H9 (cell line): ENCODE measurements around the gene ZNF567. TPM values are rescaled to one million over a fixed set of nuclear protein-coding genes. Genes with fewer than 3 reads are reported as not detected.
"Not testable (repeated sequence)": the region's sequence is repeated elsewhere in the genome, so short reads cannot be mapped to it uniquely, and the experiment has no call there.

Experiments
- DNase-seq: peaks from one replicate; pipeline ENCODE4 v3.0.0-alpha.2; 2017
- H2AFZ ChIP-seq: one replicate; pipeline ENCODE4 v1.6.1; 2013; ENCODE audit warnings: mild to moderate bottlenecking, low read length, control low read depth, moderate library complexity
- H2AK5ac ChIP-seq: 2 replicates; pipeline ENCODE4 v1.6.1; 2013; ENCODE audit warnings: low read length, control low read depth, mixed read lengths; ENCODE audit not compliant: insufficient read length
- H2BK120ac ChIP-seq: one replicate; pipeline ENCODE4 v1.6.1; 2013; ENCODE audit warnings: low read depth, mild to moderate bottlenecking, low read length, control low read depth, inconsistent platforms; ENCODE audit not compliant: poor library complexity, severe bottlenecking
- H2BK12ac ChIP-seq: 2 replicates; pipeline ENCODE4 v1.6.1; 2013; ENCODE audit warnings: low read length, control low read depth, mixed read lengths, low read depth; ENCODE audit not compliant: insufficient read length
- H2BK15ac ChIP-seq: 2 replicates; pipeline ENCODE4 v1.6.1; 2013; ENCODE audit warnings: low read depth, low read length, control low read depth
- H2BK20ac ChIP-seq: one replicate; pipeline ENCODE4 v1.6.1; 2013; ENCODE audit warnings: low read depth, mild to moderate bottlenecking, low read length, control low read depth, inconsistent platforms; ENCODE audit not compliant: poor library complexity, severe bottlenecking
- H2BK5ac ChIP-seq: 2 replicates; pipeline ENCODE4 v1.6.1; 2013; ENCODE audit warnings: low read length, control low read depth, mixed read lengths; ENCODE audit not compliant: insufficient read length
- H3K14ac ChIP-seq: 2 replicates; pipeline ENCODE4 v1.6.1; 2013; ENCODE audit warnings: low read length, control low read depth; ENCODE audit not compliant: insufficient read depth
- H3K18ac ChIP-seq: 2 replicates; pipeline ENCODE4 v1.6.1; 2013; ENCODE audit warnings: low read depth, mild to moderate bottlenecking, mixed read lengths, low read length, control low read depth; ENCODE audit not compliant: insufficient read length
- H3K23ac ChIP-seq: 2 replicates; pipeline ENCODE4 v1.6.1; 2013; ENCODE audit warnings: low read length, control low read depth, mixed read lengths, low read depth; ENCODE audit not compliant: insufficient read length
- H3K23me2 ChIP-seq: 2 replicates; pipeline ENCODE4 v1.6.1; 2013; ENCODE audit warnings: low read depth, mild to moderate bottlenecking, mixed read lengths, low read length, control low read depth; ENCODE audit not compliant: insufficient read length, poor library complexity, severe bottlenecking
- H3K27ac ChIP-seq: 2 replicates; pipeline ENCODE4 v1.5.1; 2013; ENCODE audit warnings: low read length, control low read depth, mixed read lengths, low read depth; ENCODE audit not compliant: insufficient read length
- H3K27me3 ChIP-seq: 2 replicates; pipeline ENCODE4 v1.6.1; 2013; ENCODE audit warnings: low read length, control low read depth, inconsistent platforms; ENCODE audit not compliant: insufficient read depth
- H3K4ac ChIP-seq: 2 replicates; pipeline ENCODE4 v1.6.1; 2013; ENCODE audit warnings: low read depth, mild to moderate bottlenecking, control low read depth, inconsistent platforms, low read length, moderate library complexity
- H3K4me1 ChIP-seq: 2 replicates; pipeline ENCODE4 v1.6.1; 2013; ENCODE audit warnings: low read length, control low read depth, inconsistent platforms; ENCODE audit not compliant: insufficient read depth
- H3K4me2 ChIP-seq: 2 replicates; pipeline ENCODE4 v1.6.1; 2013; ENCODE audit warnings: low read length, control low read depth, mixed read lengths; ENCODE audit not compliant: insufficient read length, insufficient read depth
- H3K56ac ChIP-seq: 2 replicates; pipeline ENCODE4 v1.6.1; 2013; ENCODE audit warnings: low read depth, mild to moderate bottlenecking, mixed read lengths, low read length, control low read depth; ENCODE audit not compliant: insufficient read length
- H3K79me1 ChIP-seq: 2 replicates; pipeline ENCODE4 v1.6.1; 2013; ENCODE audit warnings: low read depth, mild to moderate bottlenecking, moderate library complexity, low read length, control low read depth, inconsistent platforms; ENCODE audit not compliant: insufficient read depth, poor library complexity, severe bottlenecking
- H3K79me2 ChIP-seq: 2 replicates; pipeline ENCODE4 v1.6.1; 2013; ENCODE audit warnings: low read length, control low read depth, inconsistent platforms; ENCODE audit not compliant: insufficient read depth
- H3K9ac ChIP-seq: 2 replicates; pipeline ENCODE4 v1.6.1; 2013; ENCODE audit warnings: low read length, control low read depth, mixed read lengths; ENCODE audit not compliant: insufficient read length; ENCODE audit errors: extremely low read depth
- H3K9me3 ChIP-seq: one replicate; pipeline ENCODE4 v1.6.1; 2013; ENCODE audit warnings: low read depth, low read length, inconsistent platforms; ENCODE audit not compliant: control insufficient read depth
- H3T11ph ChIP-seq: one replicate; pipeline ENCODE4 v1.6.1; 2013; ENCODE audit warnings: mild to moderate bottlenecking, low read length, control low read depth, inconsistent platforms
- H4K20me1 ChIP-seq: one replicate; pipeline ENCODE4 v1.6.1; 2013; ENCODE audit not compliant: control insufficient read depth, insufficient read length, insufficient read depth
- H4K5ac ChIP-seq: 2 replicates; pipeline ENCODE4 v1.6.1; 2013; ENCODE audit warnings: low read depth, mild to moderate bottlenecking, mixed read lengths, low read length, control low read depth; ENCODE audit not compliant: insufficient read length
- H4K8ac ChIP-seq: replicated peaks from 2 replicates; pipeline ENCODE4 v1.6.1; 2013; ENCODE audit warnings: low read length, control low read depth, mixed read lengths, low read depth; ENCODE audit not compliant: insufficient read length
- H4K91ac ChIP-seq: 2 replicates; pipeline ENCODE4 v1.6.1; 2013; ENCODE audit warnings: low read depth, mild to moderate bottlenecking, moderate library complexity, mixed read lengths, low read length, control low read depth; ENCODE audit not compliant: insufficient read length
- H3K27ac Mint-ChIP-seq, 3 experiments: 2 replicates in 2 of 3; 3 replicates in 1 of 3; pipeline ENCODE4 v1.8.0; 2020 to 2021; ENCODE audit warnings: mixed read lengths in 3 of 3, mild to moderate bottlenecking in 1 of 3, moderate library complexity in 1 of 3
- H3K27me3 Mint-ChIP-seq: 2 replicates; pipeline ENCODE4 v1.8.0; 2021; ENCODE audit warnings: low read depth, mild to moderate bottlenecking, moderate library complexity, mixed read lengths
- H3K36me3 Mint-ChIP-seq, 3 experiments: 2 replicates in 2 of 3; 3 replicates in 1 of 3; pipeline ENCODE4 v1.8.0; 2020 to 2021; ENCODE audit warnings: low read depth in 3 of 3, mixed read lengths in 3 of 3; ENCODE audit not compliant: insufficient read depth in 1 of 3
- H3K4me1 Mint-ChIP-seq, 2 experiments: 2 replicates each; pipeline ENCODE4 v1.8.0; 2020; ENCODE audit warnings: mixed read lengths in 2 of 2
- H3K4me3 Mint-ChIP-seq, 2 experiments: 2 replicates in 1 of 2; 3 replicates in 1 of 2; pipeline ENCODE4 v1.8.0; 2020 to 2021; ENCODE audit warnings: mild to moderate bottlenecking in 2 of 2, mixed read lengths in 2 of 2, moderate library complexity in 1 of 2
- H3K9me3 Mint-ChIP-seq, 2 experiments: 2 replicates in 1 of 2; 3 replicates in 1 of 2; pipeline ENCODE4 v1.8.0; 2020; ENCODE audit warnings: mild to moderate bottlenecking in 2 of 2, mixed read lengths in 2 of 2, moderate library complexity in 1 of 2
- CTCF ChIP-seq: fragments of 200-600 bp; sonication (generic); conservative IDR thresholded peaks from 3 replicates; pipeline ENCODE4 v1.8.0; 2021; ENCODE audit warnings: antibody characterized with exemption, mild to moderate bottlenecking
- WGBS: extraction: QIAGEN DNeasy Blood & Tissue Kit; methylation state at CpG from one replicate; pipeline ENCODE4 v1.1.7; 2013; ENCODE audit warnings: missing lambda C conversion rate, low lambda C conversion rate, mixed read lengths; ENCODE audit not compliant: insufficient read length; ENCODE audit errors: extremely low coverage; 5-methylcytosine and 5-hydroxymethylcytosine counted together
- total RNA-seq: library from RNA; stranded (reverse); gene quantifications from 2 replicates; pipeline ENCODE4 v1.2.1, GENCODE V29; 2021

Gene ZNF567
- total RNA-seq, 1 experiment from 2014 or later, result 16.1 TPM

- no peaks in the 10 kb centered on the region for H3K79me2 ChIP-seq
- H3K23me2 ChIP-seq, result no peaks in the 10 kb centered on the region
- H3K9ac ChIP-seq, result no peak overlapping the region
- H4K5ac ChIP-seq, result no peak overlapping the region
- peaks cover 86% of the 10 kb centered on the region for H3K9me3 ChIP-seq
- H3K27ac ChIP-seq, result no peak overlapping the region
- H3K23ac ChIP-seq, result no peak overlapping the region
- H2AFZ ChIP-seq, result no peak overlapping the region
- no peak overlapping the region for H2BK120ac ChIP-seq
- no peak overlapping the region for H3K56ac ChIP-seq
- WGBS, result no CpG with 5 or more reads among the region's 10 CpGs
- no peak overlapping the region for H2BK20ac ChIP-seq
- Mint-ChIP-seq H3K27me3 (peaks cover 6% of the 10 kb centered on the region), H3K36me3 (peaks cover 75 to 80% (median 78%) of the 10 kb centered on the region in 3 experiments), H3K9me3 (peaks cover 84 to 92% of the 10 kb centered on the region in 2 experiments), H3K27ac (no peak overlapping the region), H3K4me3 (no peak overlapping the region), H3K4me1 (no peaks in the 10 kb centered on the region)
- no peak overlapping the region for H4K91ac ChIP-seq
- H2BK15ac ChIP-seq, result no peak overlapping the region
- no peak overlapping the region for H3K18ac ChIP-seq
- no peak overlapping the region for H3K4me2 ChIP-seq
- H3K27me3 ChIP-seq, result no peaks in the 10 kb centered on the region
- H3K79me1 ChIP-seq, result no peaks in the 10 kb centered on the region
- no peak overlapping the region for H2BK12ac ChIP-seq
- H4K8ac ChIP-seq, result no peak overlapping the region
- H3K14ac ChIP-seq, result no peak overlapping the region
- DNase-seq, result no peak
- no peak for TF ChIP-seq CTCF
- no peak overlapping the region for H3K4ac ChIP-seq
- H2BK5ac ChIP-seq, result no peak overlapping the region
- no peaks in the 10 kb centered on the region for H3K4me1 ChIP-seq
- no peak overlapping the region for H3T11ph ChIP-seq
- H4K20me1 ChIP-seq, result no peaks in the 10 kb centered on the region
- no peak overlapping the region for H2AK5ac ChIP-seq
Measured at GRCh38 chr19:36719687-36720556, 32.5 kb downstream of the ZNF567 start.

GRCh38 chr19:36736166-36736565 lies 48.8 kb downstream of the ZNF567 start:
- H3K4me3 Mint-ChIP-seq, H4K5ac ChIP-seq, H3K27ac Mint-ChIP-seq, H3K4ac ChIP-seq, H2BK120ac ChIP-seq, H2AFZ ChIP-seq, H3T11ph ChIP-seq, DNase-seq, H3K23me2 ChIP-seq, H2BK5ac ChIP-seq, H3K4me2 ChIP-seq, H3K14ac ChIP-seq, H2BK15ac ChIP-seq, H3K79me2 ChIP-seq, H2AK5ac ChIP-seq, H4K20me1 ChIP-seq, H3K27ac ChIP-seq, H3K27me3 Mint-ChIP-seq, H2BK20ac ChIP-seq, H3K9ac ChIP-seq, H3K56ac ChIP-seq, H3K4me1 ChIP-seq, H2BK12ac ChIP-seq, H3K79me1 ChIP-seq, H3K27me3 ChIP-seq, H3K23ac ChIP-seq, H3K4me1 Mint-ChIP-seq, H4K91ac ChIP-seq, H4K8ac ChIP-seq, H3K18ac ChIP-seq: not testable (repeated sequence)
- Mint-ChIP-seq H3K36me3 (peaks cover 57 to 80% (median 74%) of the 10 kb centered on the region in 3 experiments), H3K9me3 (peaks cover 94 to 95% of the 10 kb centered on the region in 2 experiments)
- WGBS, result no CpG with 5 or more reads among the region's 9 CpGs
- H3K9me3 ChIP-seq, result peaks cover 19% of the 10 kb centered on the region
